HepG2 (cell line): ENCODE data around the gene HBA1. TPM values are rescaled to one million over a fixed set of nuclear protein-coding genes. Genes with fewer than 3 reads are reported as not detected.
A peak's percentile ranks its signal among the peaks of the same experiment; 100 is the strongest.
"Not testable (repeated sequence)": the region's sequence is repeated elsewhere in the genome, so short reads cannot be mapped to it uniquely, and the experiment has no call there.

ENCODE experiments used
- ATAC-seq: fragments of 200-7000 bp; cut with Tn5 transposase; 3 replicates; pipeline ENCODE4 v1.9.1; 2020; ENCODE audit warnings: mild to moderate bottlenecking, moderate library complexity
- BruUV-seq: library from RNA; stranded (reverse); fragments of 400-500 nt; replicated peaks from 2 replicates; lab custom pipeline; 2021; lab: Mats Ljungman, UMichigan
- CTCF ChIA-PET: fragments of 300-600 bp; formaldehyde crosslinking; extraction: SDS; loops from one replicate; lab custom pipeline; 2021; ENCODE audit warnings: low total read pairs, inconsistent platforms, low intra/inter-chr PET ratio; lab: Yijun Ruan, JAX
- POLR2A ChIA-PET: fragments of 350-600 bp; sonication (Branson Sonifier 250); formaldehyde crosslinking; loops from one replicate; lab custom pipeline; 2020; ENCODE audit warnings: antibody characterized with exemption, inconsistent platforms; lab: Yijun Ruan, JAX
- DNase-seq: peaks from one replicate; pipeline ENCODE4 v3.0.0-alpha.2; 2015; ENCODE audit warnings: low spot score
- FAIRE-seq: peaks from 3 replicates; lab custom pipeline; 2011; peaks lifted over from hg19 to GRCh38; lab: Jason Lieb, UNC
- H2AFZ ChIP-seq: one replicate; pipeline ENCODE4 v1.6.1; 2011; ENCODE audit warnings: low read length, inconsistent platforms
- H3K27ac ChIP-seq: fragments of 300-600 bp; 3 replicates; pipeline ENCODE4 v1.8.0; 2011; ENCODE audit warnings: mixed run types, mild to moderate bottlenecking, mixed read lengths, low read length, inconsistent platforms; ENCODE audit not compliant: insufficient read depth; ENCODE audit errors: extremely low read length
- H3K27me3 ChIP-seq, 2 experiments: fragments of 200-600 bp in 1 of 2; 2 replicates in 1 of 2; 3 replicates in 1 of 2; pipeline versions ENCODE4 v1.6.0 to v1.8.0; 2011; ENCODE audit warnings: low read length in 2 of 2, mild to moderate bottlenecking in 2 of 2, moderate library complexity in 2 of 2, inconsistent platforms in 1 of 2; ENCODE audit not compliant: insufficient read depth in 2 of 2, control insufficient read depth in 1 of 2
- H3K36me3 ChIP-seq, 2 experiments: fragments of 200-600 bp in 1 of 2; replicated peaks in 1 of 2; 2 replicates in 1 of 2; 3 replicates in 1 of 2; pipeline versions ENCODE4 v1.5.1 to v1.8.0; 2011; ENCODE audit warnings: low read length in 2 of 2, inconsistent platforms in 1 of 2; ENCODE audit not compliant: insufficient read depth in 2 of 2, control insufficient read depth in 1 of 2
- H3K4me1 ChIP-seq: 2 replicates; pipeline ENCODE4 v1.5.1; 2012; ENCODE audit warnings: low read length, inconsistent platforms; ENCODE audit not compliant: insufficient read depth
- H3K4me2 ChIP-seq: 2 replicates; pipeline ENCODE4 v1.6.0; 2011; ENCODE audit warnings: low read depth, low read length, inconsistent platforms
- H3K4me3 ChIP-seq, 3 experiments: fragments of 200-600 bp in 1 of 3; sonication (generic), shearing (Covaris generic) in 1 of 3; replicated peaks in 1 of 3; 2 replicates each; pipeline ENCODE4 v1.5.1; 2011 to 2016; ENCODE audit warnings: low read length in 3 of 3, inconsistent platforms in 2 of 3, low read depth in 2 of 3, mild to moderate bottlenecking in 2 of 3, control low read depth in 1 of 3, mixed read lengths in 1 of 3; ENCODE audit not compliant: insufficient read depth in 1 of 3
- H3K79me2 ChIP-seq: one replicate; pipeline ENCODE4 v1.6.1; 2011; ENCODE audit warnings: low read length, inconsistent platforms; ENCODE audit not compliant: insufficient read depth
- H3K9ac ChIP-seq: 2 replicates; pipeline ENCODE4 v1.6.0; 2011; ENCODE audit warnings: mild to moderate bottlenecking, low read depth, low read length, inconsistent platforms; ENCODE audit not compliant: insufficient read depth
- H3K9me3 ChIP-seq: 2 replicates; pipeline ENCODE4 v1.5.1; 2012; ENCODE audit warnings: mild to moderate bottlenecking, low read length
- H4K20me1 ChIP-seq: 2 replicates; pipeline ENCODE4 v1.6.0; 2011; ENCODE audit warnings: inconsistent platforms, mild to moderate bottlenecking, low read length, moderate library complexity; ENCODE audit not compliant: insufficient read depth
- BRD4 ChIP-seq: sonication (generic); formaldehyde crosslinking; IDR thresholded peaks from 2 replicates; pipeline ENCODE4 v1.4.0; 2020; ENCODE audit warnings: missing genetic modification reagents
- DNMT1 ChIP-seq: sonication (generic); formaldehyde crosslinking; IDR thresholded peaks from 2 replicates; pipeline ENCODE4 v1.5.1; 2020; ENCODE audit warnings: mild to moderate bottlenecking, missing genetic modification reagents
- HNRNPL ChIP-seq: fragments of 200-400 bp; formaldehyde crosslinking; IDR thresholded peaks from 2 replicates; pipeline ENCODE4 v1.6.1; 2017; ENCODE audit warnings: mild to moderate bottlenecking, low read depth, low read length
- MED13 ChIP-seq: sonication (generic); formaldehyde crosslinking; IDR thresholded peaks from 2 replicates; pipeline ENCODE4 v1.5.0; 2020; ENCODE audit warnings: missing genetic modification reagents
- NONO ChIP-seq, 2 experiments: fragments of 450-650 bp in 1 of 2; sonication (generic) in 1 of 2; formaldehyde crosslinking in 1 of 2; IDR thresholded peaks in 1 of 2; conservative IDR thresholded peaks in 1 of 2; 2 replicates each; pipeline versions ENCODE4 v1.6.1 to v1.8.0; 2017 to 2022; ENCODE audit warnings: mild to moderate bottlenecking in 1 of 2, missing genetic modification reagents in 1 of 2, moderate library complexity in 1 of 2
- POLR2G ChIP-seq: fragments of 200-400 bp; formaldehyde crosslinking; IDR thresholded peaks from 2 replicates; pipeline ENCODE4 v1.6.1; 2018; ENCODE audit warnings: mild to moderate bottlenecking, low read depth, low read length, moderate library complexity
- REST ChIP-seq, 2 experiments: IDR thresholded peaks; 2 replicates each; pipeline ENCODE4 v1.6.1; 2011 to 2012; ENCODE audit warnings: low read length in 2 of 2, borderline replicate concordance in 1 of 2, low read depth in 1 of 2, mild to moderate bottlenecking in 1 of 2, moderate library complexity in 1 of 2
- RFX5 ChIP-seq: IDR thresholded peaks from 2 replicates; pipeline ENCODE4 v1.6.1; 2011; ENCODE audit warnings: low read depth, low read length, improper control_type of control experiment
- TOE1 ChIP-seq: sonication (generic); formaldehyde crosslinking; IDR thresholded peaks from 2 replicates; pipeline ENCODE4 v1.4.0; 2020; ENCODE audit warnings: mild to moderate bottlenecking, missing genetic modification reagents
- ZFYVE20 ChIP-seq: sonication (generic); formaldehyde crosslinking; IDR thresholded peaks from 2 replicates; pipeline ENCODE4 v1.8.0; 2023; ENCODE audit warnings: low read depth, mild to moderate bottlenecking, moderate library complexity, missing genetic modification reagents, borderline replicate concordance
- ZNF17 ChIP-seq: sonication (generic); formaldehyde crosslinking; IDR thresholded peaks from 2 replicates; pipeline ENCODE4 v1.5.0; 2020; ENCODE audit warnings: mild to moderate bottlenecking, missing genetic modification reagents
- ZNF557 ChIP-seq: sonication (generic); formaldehyde crosslinking; IDR thresholded peaks from 2 replicates; pipeline ENCODE4 v1.4.0; 2020; ENCODE audit warnings: missing genetic modification reagents
- WGBS: methylation state at CpG from one replicate; pipeline ENCODE4 v1.1.6; 2017; ENCODE audit warnings: low lambda C conversion rate; 5-methylcytosine and 5-hydroxymethylcytosine counted together
- in situ Hi-C: cut with HindIII; loops from 2 replicates; pipeline ENCODE4 v1.10.0; 2017; ENCODE audit warnings: low pct_unique_long_range_greater_than_20kb; ENCODE audit not compliant: extremely low pct_ligation_motif_present
- intact Hi-C: fragments of 100-400 bp; cut with micrococcal nuclease; formaldehyde crosslinking; loops from one replicate; pipeline ENCODE4 v1.10.0; 2022; ENCODE audit not compliant: unreplicated experiment
- polyA plus RNA-seq, 8 experiments: library from polyadenylated mRNA; depleted of rRNA in 3 of 8; stranded (reverse) in 7 of 8; unstranded in 1 of 8; fragments of >200 nt; fragmentation: Illumina TruSeq in 4 of 8; extraction: Trizol in 4 of 8; gene quantifications; 2 replicates each; pipeline versions ENCODE4 v1.2.1 to v1.2.3, GENCODE V29; 2011 to 2016; ENCODE audit warnings: low read depth in 4 of 8, missing spikeins in 1 of 8, mixed read lengths in 1 of 8; ENCODE audit not compliant: insufficient read depth in 1 of 8
- total RNA-seq, 5 experiments: library from RNA; depleted of rRNA; stranded (reverse); fragments of >200 nt; fragmentation: Illumina TruSeq; extraction: Trizol; gene quantifications; 2 replicates each; pipeline ENCODE4 v1.2.3, GENCODE V29; 2016; ENCODE audit warnings: low read depth in 1 of 5
- TF ChIP-seq, protein P1 (sequence below): sonication (generic); formaldehyde crosslinking; IDR thresholded peaks from 2 replicates; pipeline ENCODE4 v1.4.0; 2020; ENCODE audit warnings: mild to moderate bottlenecking, missing genetic modification reagents

Gene HBA1
- total and polyA plus RNA-seq, 2 of the 13 experiments (the other 11 are each of a cell fraction or from before 2014, with no cell fraction given) = 0.59 TPM; not detected in 1

DNA sequence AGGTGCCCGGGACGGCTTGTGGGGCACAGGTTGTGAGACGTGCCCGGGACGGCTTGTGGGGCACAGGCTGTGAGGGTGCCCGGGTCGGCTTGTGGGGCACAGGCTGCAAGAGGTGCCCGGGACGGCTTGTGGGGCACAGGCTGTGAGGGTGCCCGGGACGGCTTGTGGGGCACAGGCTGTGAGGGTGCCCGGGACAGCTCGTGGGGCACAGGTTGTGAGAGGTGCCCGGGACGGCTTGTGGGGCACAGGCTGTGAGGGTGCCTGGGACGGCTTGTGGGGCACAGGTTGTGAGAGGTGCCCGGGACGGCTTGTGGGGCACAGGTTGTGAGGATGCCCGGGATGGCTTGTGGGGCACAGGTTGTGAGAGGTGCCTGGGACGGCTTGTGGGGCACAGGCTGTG, 16.2 kb upstream of the HBA1 start:
- CTCF ChIA-PET, H3K9me3 ChIP-seq: not testable (repeated sequence)
- TF ChIP-seq HNRNPL = 0 out of 2 replicates have a peak, but pooled peaks have one; percentile 50
- TF ChIP-seq, all 625 proteins: peak for 1; not testable (repeated sequence) for 624
- H3K9ac ChIP-seq, BruUV-seq, DNase-seq, POLR2A ChIA-PET, H2AFZ ChIP-seq, FAIRE-seq, ATAC-seq, H3K27ac ChIP-seq, H4K20me1 ChIP-seq, H3K36me3 ChIP-seq, H3K4me2 ChIP-seq, in situ Hi-C loops, intact Hi-C loops, H3K4me3 ChIP-seq, H3K79me2 ChIP-seq: not testable (repeated sequence)
- WGBS = 6% methylated on average over 12 of the region's 20 CpGs
- H3K4me1 ChIP-seq = peaks cover 22% of the 10 kb centered on the region
- peaks cover 3 to 47% of the 10 kb centered on the region in 2 experiments for H3K27me3 ChIP-seq

GRCh38 chr16:160691-161190, 15.7 kb upstream of the HBA1 start:
- ChIA-PET CTCF (no interaction called here), POLR2A (no interaction called here)
- DNase-seq (no peak), FAIRE-seq (no peak), ATAC-seq (no peak)
- Histone ChIP-seq H3K36me3 (no peaks in the 10 kb centered on the region), H3K9me3 (no peaks in the 10 kb centered on the region), H3K4me3 (no peak overlapping the region), H2AFZ (no peak overlapping the region), H3K79me2 (no peaks in the 10 kb centered on the region), H3K4me1 (peaks cover 27% of the 10 kb centered on the region), H3K9ac (no peak overlapping the region), H3K4me2 (no peak overlapping the region), H4K20me1 (peaks cover 3% of the 10 kb centered on the region; the same call in 1 of the 2 replicates), H3K27ac (no peak overlapping the region), H3K27me3 (peaks cover 6 to 52% of the 10 kb centered on the region in 2 experiments)
- in situ Hi-C loops (no loop called here), intact Hi-C loops (no loop called here)
- no TSS peak for BruUV-seq
- 7% methylated on average over 11 of the region's 18 CpGs for WGBS
- TF ChIP-seq RFX5 (no peak), TOE1 (CRISPR knock-in tag) (no peak), ZNF17 (CRISPR knock-in tag) (no peak), DNMT1 (no peak), ZNF557 (CRISPR knock-in tag) (no peak), POLR2G (no peak), BRD4 (no peak), NONO (IDR thresholded peaks at IDR 0.05) (no peak), NONO (CRISPR knock-in tag; conservative IDR thresholded peaks at IDR 0.05) (no peak), ZFYVE20 (CRISPR knock-in tag) (no peak), REST (IDR thresholded peaks at IDR 0.05; ENCODE audit: borderline replicate concordance in 1 of 2, low read depth in 1 of 2, low read length in 2 of 2) (no peak), MED13 (CRISPR knock-in tag) (no peak)
- TF ChIP-seq, protein P1, sequence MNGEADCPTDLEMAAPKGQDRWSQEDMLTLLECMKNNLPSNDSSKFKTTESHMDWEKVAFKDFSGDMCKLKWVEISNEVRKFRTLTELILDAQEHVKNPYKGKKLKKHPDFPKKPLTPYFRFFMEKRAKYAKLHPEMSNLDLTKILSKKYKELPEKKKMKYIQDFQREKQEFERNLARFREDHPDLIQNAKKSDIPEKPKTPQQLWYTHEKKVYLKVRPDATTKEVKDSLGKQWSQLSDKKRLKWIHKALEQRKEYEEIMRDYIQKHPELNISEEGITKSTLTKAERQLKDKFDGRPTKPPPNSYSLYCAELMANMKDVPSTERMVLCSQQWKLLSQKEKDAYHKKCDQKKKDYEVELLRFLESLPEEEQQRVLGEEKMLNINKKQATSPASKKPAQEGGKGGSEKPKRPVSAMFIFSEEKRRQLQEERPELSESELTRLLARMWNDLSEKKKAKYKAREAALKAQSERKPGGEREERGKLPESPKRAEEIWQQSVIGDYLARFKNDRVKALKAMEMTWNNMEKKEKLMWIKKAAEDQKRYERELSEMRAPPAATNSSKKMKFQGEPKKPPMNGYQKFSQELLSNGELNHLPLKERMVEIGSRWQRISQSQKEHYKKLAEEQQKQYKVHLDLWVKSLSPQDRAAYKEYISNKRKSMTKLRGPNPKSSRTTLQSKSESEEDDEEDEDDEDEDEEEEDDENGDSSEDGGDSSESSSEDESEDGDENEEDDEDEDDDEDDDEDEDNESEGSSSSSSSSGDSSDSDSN = no peak
